SH-SY5Y (cell line): ENCODE measurements around the gene MCCD1.

ENCODE experiments used
- GATA2 ChIP-seq: IDR thresholded peaks from 2 replicates; pipeline ENCODE4 v1.6.1; 2011; ENCODE audit warnings: mild to moderate bottlenecking, low read depth, low read length
- GATA3 ChIP-seq: IDR thresholded peaks from 2 replicates; pipeline ENCODE4 v1.6.1; 2011; ENCODE audit warnings: low read depth, mild to moderate bottlenecking, low read length, moderate library complexity

DNA sequence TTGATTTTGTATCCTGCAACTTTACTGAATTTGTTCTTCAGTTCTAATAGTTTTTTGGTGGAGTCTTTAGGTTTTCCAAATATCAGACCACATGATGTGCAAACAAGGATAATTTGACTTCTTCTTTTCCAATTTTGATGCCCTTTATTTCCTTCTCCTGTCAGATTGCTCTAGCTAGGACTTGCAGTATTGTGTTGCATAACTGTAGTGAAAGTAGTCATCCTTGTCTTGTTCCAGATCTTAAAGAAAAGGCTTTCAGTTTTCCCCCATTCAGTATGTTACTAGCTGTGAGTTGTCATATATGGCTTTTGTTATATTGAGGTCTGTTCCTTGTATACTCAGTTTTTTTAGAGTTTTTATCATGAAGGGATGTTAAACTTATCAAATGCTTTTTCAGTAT is 26.2 kb upstream of the MCCD1 start:
- TF ChIP-seq GATA2 = no peak
- no peak for TF ChIP-seq GATA3
